GM06990 (cell line): ENCODE measurements around the gene NUPR2.
"Not testable (repeated sequence)": the region's sequence is repeated elsewhere in the genome, so short reads cannot be mapped to it uniquely, and the experiment has no call there.

Experiments
- DNase-seq: peaks from one replicate; pipeline ENCODE4 v3.0.0-alpha.2; 2011; ENCODE audit not compliant: insufficient read length; ENCODE audit errors: extremely low read depth
- H3K27me3 ChIP-seq: replicated peaks from 2 replicates; pipeline ENCODE4 v1.6.0; 2011; ENCODE audit warnings: low read length; ENCODE audit not compliant: control insufficient read depth, insufficient read depth
- H3K36me3 ChIP-seq: 2 replicates; pipeline ENCODE4 v1.5.1; 2011; ENCODE audit warnings: low read length; ENCODE audit not compliant: control insufficient read depth, insufficient read depth
- H3K4me3 ChIP-seq: replicated peaks from 2 replicates; pipeline ENCODE4 v1.5.1; 2011; ENCODE audit warnings: low read depth, mild to moderate bottlenecking, control low read depth, low read length
- CTCF ChIP-seq: IDR thresholded peaks from 2 replicates; pipeline ENCODE4 v1.5.1; 2011; ENCODE audit warnings: low read length, control low read depth, mild to moderate bottlenecking, inconsistent platforms; ENCODE audit not compliant: insufficient read depth, poor library complexity, severe bottlenecking

NUPR2 gene

GRCh38 chr7:56087445-56087844, 28.8 kb downstream of the NUPR2 start:
- DNase-seq: no peak
- Histone ChIP-seq H3K36me3 (peaks cover 4% of the 10 kb centered on the region), H3K4me3 (no peak overlapping the region), H3K27me3 (no peaks in the 10 kb centered on the region)
- TF ChIP-seq CTCF: no peak

GRCh38 chr7:56086761-56087160, 29.5 kb downstream of the NUPR2 start:
- DNase-seq: no peak
- no peak for TF ChIP-seq CTCF
- H3K36me3 ChIP-seq: peaks cover 4% of the 10 kb centered on the region
- no peaks in the 10 kb centered on the region for H3K27me3 ChIP-seq
- H3K4me3 ChIP-seq: no peak overlapping the region

- Histone ChIP-seq H3K36me3 (peaks cover 14% of the 10 kb centered on the region), H3K27me3 (no peaks in the 10 kb centered on the region), H3K4me3 (no peak overlapping the region)
- no peak for DNase-seq
- TF ChIP-seq CTCF: no peak
These were observed 32.9 kb downstream of the NUPR2 start for GRCh38 chr7:56083150-56083785.

- Histone ChIP-seq H3K27me3 (no peaks in the 10 kb centered on the region), H3K36me3 (peaks cover 18% of the 10 kb centered on the region), H3K4me3 (no peak overlapping the region)
- TF ChIP-seq CTCF: no peak
- DNase-seq: no peak
These were observed 34.4 kb downstream of the NUPR2 start for GRCh38 chr7:56081626-56082340.

GRCh38 chr7:56080726-56081435, 35.3 kb downstream of the NUPR2 start:
- DNase-seq, H3K4me3 ChIP-seq, H3K27me3 ChIP-seq: not testable (repeated sequence)
- peaks cover 21% of the 10 kb centered on the region for H3K36me3 ChIP-seq

- Histone ChIP-seq H3K4me3 (no peak overlapping the region), H3K36me3 (peaks cover 21% of the 10 kb centered on the region), H3K27me3 (no peaks in the 10 kb centered on the region)
- DNase-seq: no peak
- no peak for TF ChIP-seq CTCF
These were observed 36.6 kb downstream of the NUPR2 start for GRCh38 chr7:56079450-56080185.
